Liver (tissue), 9 donors: ENCODE results near the gene MLLT3. TPM values are rescaled to one million over a fixed set of nuclear protein-coding genes. Genes with fewer than 3 reads are reported as not detected.

Experiments
- DNase-seq: peaks from one replicate; pipeline ENCODE4 v3.0.0-alpha.2; 2017; ENCODE audit warnings: low spot score
- H3K27ac ChIP-seq, 2 donors: one replicate each; pipeline ENCODE4 v1.7.0; 2013; ENCODE audit warnings: inconsistent platforms in 2 of 2, low read length in 2 of 2, control low read depth in 1 of 2, low read depth in 1 of 2, mild to moderate bottlenecking in 1 of 2
- H3K27me3 ChIP-seq, 4 donors: one replicate each; pipeline versions ENCODE4 v1.6.1 to v1.7.0; 2013; ENCODE audit warnings: low read length in 3 of 4, inconsistent platforms in 1 of 4, mild to moderate bottlenecking in 1 of 4, moderate library complexity in 1 of 4; ENCODE audit not compliant: control insufficient read depth in 4 of 4, insufficient read depth in 4 of 4
- H3K36me3 ChIP-seq, 4 donors: one replicate each; pipeline versions ENCODE4 v1.6.1 to v1.7.0; 2013; ENCODE audit warnings: low read length in 3 of 4, mild to moderate bottlenecking in 3 of 4, low read depth in 1 of 4, moderate library complexity in 1 of 4; ENCODE audit not compliant: control insufficient read depth in 4 of 4, insufficient read depth in 3 of 4
- H3K4me1 ChIP-seq, 4 donors: one replicate each; pipeline versions ENCODE4 v1.6.1 to v1.7.0; 2013; ENCODE audit warnings: low read length in 3 of 4, mild to moderate bottlenecking in 3 of 4, moderate library complexity in 1 of 4; ENCODE audit not compliant: control insufficient read depth in 4 of 4, insufficient read depth in 4 of 4
- H3K4me3 ChIP-seq, 3 donors: one replicate each; pipeline versions ENCODE4 v1.6.1 to v1.7.0; 2013; ENCODE audit warnings: low read length in 3 of 3, control low read depth in 1 of 3, low read depth in 1 of 3, mild to moderate bottlenecking in 1 of 3
- H3K9ac ChIP-seq, 2 donors: one replicate each; pipeline ENCODE4 v1.7.0; 2013; ENCODE audit warnings: low read length in 2 of 2, mild to moderate bottlenecking in 2 of 2, moderate library complexity in 2 of 2, control low read depth in 1 of 2, low read depth in 1 of 2
- H3K9me3 ChIP-seq, 4 donors: one replicate each; pipeline versions ENCODE4 v1.6.1 to v1.7.0; 2013; ENCODE audit warnings: low read length in 3 of 4; ENCODE audit not compliant: control insufficient read depth in 4 of 4
- EGR1 ChIP-seq, 2 donors: IDR thresholded peaks; 2 replicates each; pipeline ENCODE4 v1.6.1; 2016 to 2018; ENCODE audit warnings: antibody characterized with exemption in 2 of 2, low read depth in 2 of 2
- FOXA1 ChIP-seq: IDR thresholded peaks from 2 replicates; pipeline ENCODE4 v1.6.1; 2016; ENCODE audit warnings: antibody characterized with exemption
- GABPA ChIP-seq, 2 donors: IDR thresholded peaks in 1 of 2; conservative IDR thresholded peaks in 1 of 2; 2 replicates each; pipeline ENCODE4 v1.6.1; 2016; ENCODE audit warnings: antibody characterized with exemption in 2 of 2, mild to moderate bottlenecking in 1 of 2, moderate library complexity in 1 of 2
- HNF4G ChIP-seq: IDR thresholded peaks from 2 replicates; pipeline ENCODE4 v1.6.1; 2016; ENCODE audit warnings: antibody characterized with exemption
- JUND ChIP-seq, 2 donors: IDR thresholded peaks; 2 replicates each; pipeline ENCODE4 v1.6.1; 2016; ENCODE audit warnings: antibody characterized with exemption in 2 of 2
- NR2F2 ChIP-seq: IDR thresholded peaks from 2 replicates; pipeline ENCODE4 v1.6.1; 2016; ENCODE audit warnings: antibody characterized with exemption
- RAD21 ChIP-seq, 2 donors: IDR thresholded peaks; 2 replicates each; pipeline ENCODE4 v1.6.1; 2016; ENCODE audit warnings: antibody characterized with exemption in 2 of 2, mild to moderate bottlenecking in 2 of 2
- RXRA ChIP-seq, 2 donors: IDR thresholded peaks; 2 replicates each; pipeline ENCODE4 v1.6.1; 2017 to 2018; ENCODE audit warnings: antibody characterized with exemption in 2 of 2, mild to moderate bottlenecking in 1 of 2
- SP1 ChIP-seq: IDR thresholded peaks from 2 replicates; pipeline ENCODE4 v1.6.1; 2018; ENCODE audit warnings: antibody characterized with exemption, mild to moderate bottlenecking
- TAF1 ChIP-seq: conservative IDR thresholded peaks from 2 replicates; pipeline ENCODE4 v1.6.1; 2016; ENCODE audit warnings: antibody characterized with exemption, mild to moderate bottlenecking
- YY1 ChIP-seq: IDR thresholded peaks from 2 replicates; pipeline ENCODE4 v1.6.1; 2016; ENCODE audit warnings: antibody characterized with exemption, mild to moderate bottlenecking
- WGBS: extraction: QIAGEN DNeasy Blood & Tissue Kit; methylation state at CpG from one replicate; pipeline ENCODE4 v1.1.7; 2013; 5-methylcytosine and 5-hydroxymethylcytosine counted together
- polyA plus RNA-seq, 2 donors: library from polyadenylated mRNA; stranded (reverse) in 1 of 2; unstranded in 1 of 2; fragments of 200-250 nt in 1 of 2; fragments of >200 nt in 1 of 2; fragmentation: Nextera tagmentation in 1 of 2; extraction: Ambion mirVana in 1 of 2; gene quantifications; one replicate each; pipeline versions ENCODE4 v1.2.1 to v1.2.3, GENCODE V29; 2013 to 2015
- total RNA-seq, 2 donors: library from RNA; depleted of rRNA; stranded (reverse); fragments of >200 nt; gene quantifications; one replicate each; pipeline ENCODE4 v1.2.3, GENCODE V29; 2014
- TF ChIP-seq, protein P1 (sequence below): IDR thresholded peaks from 2 replicates; pipeline ENCODE4 v1.6.1; 2016; ENCODE audit warnings: antibody characterized with exemption, mild to moderate bottlenecking
- TF ChIP-seq, protein P2 (sequence below): IDR thresholded peaks from 2 replicates; pipeline ENCODE4 v1.6.1; 2016; ENCODE audit warnings: antibody characterized with exemption
- TF ChIP-seq, protein P3 (sequence below): IDR thresholded peaks from 2 replicates; pipeline ENCODE4 v1.6.1; 2016; ENCODE audit warnings: antibody characterized with exemption
- donor health status: healthy.
- donor health status: healthy.
- donor health status: healthy.
- donor health status: healthy.
- donor health status: healthy.

Gene MLLT3
- total and polyA plus RNA-seq, 4 donors: 0.79 to 25.5 (median 1.3) TPM

DNA sequence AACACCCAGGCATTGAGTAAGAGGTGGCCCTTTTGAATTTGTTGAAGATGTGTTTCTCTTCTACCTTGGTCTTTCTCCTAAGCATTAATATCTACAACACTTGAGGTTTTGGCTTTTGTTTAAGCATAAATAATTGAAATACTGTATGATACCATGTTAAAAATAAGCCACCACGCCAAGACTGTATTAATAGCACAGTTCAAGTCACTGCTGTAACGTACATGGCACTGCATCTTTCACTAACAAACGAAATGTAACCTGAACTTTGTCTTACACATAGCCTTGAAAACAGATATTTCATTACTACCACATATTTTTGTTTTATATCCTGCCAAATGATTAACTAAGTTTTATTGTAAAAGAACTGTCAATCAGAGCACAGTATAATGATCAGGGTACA is 112.8 kb downstream of the MLLT3 start:
- H3K9me3 ChIP-seq: no peaks in the 10 kb centered on the region
- 82% methylated on average over 3 of the region's 3 CpGs for WGBS
- H3K4me1 ChIP-seq: peaks cover 0 to 1% (median 0%) of the 10 kb centered on the region in 4 donors
- TF ChIP-seq YY1 (no peak), GABPA (IDR thresholded peaks at IDR 0.05 in 1 of 2, conservative IDR thresholded peaks at IDR 0.05 in 1 of 2) (no peak), RAD21 (IDR thresholded peaks at IDR 0.05) (no peak), RXRA (IDR thresholded peaks at IDR 0.05) (no peak), SP1 (no peak), EGR1 (IDR thresholded peaks at IDR 0.05; ENCODE audit: low read depth in 2 of 2) (no peak)
- TF ChIP-seq, protein P1, sequence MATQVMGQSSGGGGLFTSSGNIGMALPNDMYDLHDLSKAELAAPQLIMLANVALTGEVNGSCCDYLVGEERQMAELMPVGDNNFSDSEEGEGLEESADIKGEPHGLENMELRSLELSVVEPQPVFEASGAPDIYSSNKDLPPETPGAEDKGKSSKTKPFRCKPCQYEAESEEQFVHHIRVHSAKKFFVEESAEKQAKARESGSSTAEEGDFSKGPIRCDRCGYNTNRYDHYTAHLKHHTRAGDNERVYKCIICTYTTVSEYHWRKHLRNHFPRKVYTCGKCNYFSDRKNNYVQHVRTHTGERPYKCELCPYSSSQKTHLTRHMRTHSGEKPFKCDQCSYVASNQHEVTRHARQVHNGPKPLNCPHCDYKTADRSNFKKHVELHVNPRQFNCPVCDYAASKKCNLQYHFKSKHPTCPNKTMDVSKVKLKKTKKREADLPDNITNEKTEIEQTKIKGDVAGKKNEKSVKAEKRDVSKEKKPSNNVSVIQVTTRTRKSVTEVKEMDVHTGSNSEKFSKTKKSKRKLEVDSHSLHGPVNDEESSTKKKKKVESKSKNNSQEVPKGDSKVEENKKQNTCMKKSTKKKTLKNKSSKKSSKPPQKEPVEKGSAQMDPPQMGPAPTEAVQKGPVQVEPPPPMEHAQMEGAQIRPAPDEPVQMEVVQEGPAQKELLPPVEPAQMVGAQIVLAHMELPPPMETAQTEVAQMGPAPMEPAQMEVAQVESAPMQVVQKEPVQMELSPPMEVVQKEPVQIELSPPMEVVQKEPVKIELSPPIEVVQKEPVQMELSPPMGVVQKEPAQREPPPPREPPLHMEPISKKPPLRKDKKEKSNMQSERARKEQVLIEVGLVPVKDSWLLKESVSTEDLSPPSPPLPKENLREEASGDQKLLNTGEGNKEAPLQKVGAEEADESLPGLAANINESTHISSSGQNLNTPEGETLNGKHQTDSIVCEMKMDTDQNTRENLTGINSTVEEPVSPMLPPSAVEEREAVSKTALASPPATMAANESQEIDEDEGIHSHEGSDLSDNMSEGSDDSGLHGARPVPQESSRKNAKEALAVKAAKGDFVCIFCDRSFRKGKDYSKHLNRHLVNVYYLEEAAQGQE: no peak
- TF ChIP-seq, protein P2, sequence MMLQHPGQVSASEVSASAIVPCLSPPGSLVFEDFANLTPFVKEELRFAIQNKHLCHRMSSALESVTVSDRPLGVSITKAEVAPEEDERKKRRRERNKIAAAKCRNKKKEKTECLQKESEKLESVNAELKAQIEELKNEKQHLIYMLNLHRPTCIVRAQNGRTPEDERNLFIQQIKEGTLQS: no peak
- H3K9ac ChIP-seq: no peak overlapping the region
- no peak overlapping the region for H3K4me3 ChIP-seq
- no peak for DNase-seq
- H3K36me3 ChIP-seq: no peaks in the 10 kb centered on the region
- H3K27ac ChIP-seq: no peak overlapping the region
- H3K27me3 ChIP-seq: no peaks in the 10 kb centered on the region

DNA sequence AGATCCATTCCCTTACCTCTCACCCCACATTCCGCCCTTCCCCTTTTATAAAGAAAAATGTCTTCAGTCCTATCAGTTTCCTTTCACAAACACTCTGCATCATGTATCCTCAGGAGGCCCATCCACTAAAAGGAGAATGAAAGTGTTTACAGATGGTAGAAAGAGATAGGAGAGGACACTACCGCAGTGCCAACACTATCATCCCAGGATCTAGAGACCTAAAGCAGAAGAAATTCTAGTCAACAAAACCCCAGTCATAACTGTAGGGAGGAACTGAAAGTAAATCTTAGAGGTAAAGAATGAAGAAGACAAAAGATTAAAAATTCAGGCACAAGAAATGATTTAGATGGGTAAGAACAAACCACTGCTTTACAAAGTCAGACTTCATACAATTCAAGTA is 114.1 kb downstream of the MLLT3 start:
- no peak overlapping the region for H3K4me3 ChIP-seq
- H3K4me1 ChIP-seq: peaks cover 0 to 1% (median 0%) of the 10 kb centered on the region in 4 donors
- DNase-seq: no peak
- H3K27ac ChIP-seq: no peak overlapping the region
- H3K9me3 ChIP-seq: no peaks in the 10 kb centered on the region
- TF ChIP-seq, protein P1: no peak
- TF ChIP-seq, protein P2: no peak
- TF ChIP-seq JUND (IDR thresholded peaks at IDR 0.05) (no peak), GABPA (IDR thresholded peaks at IDR 0.05 in 1 of 2, conservative IDR thresholded peaks at IDR 0.05 in 1 of 2) (no peak), FOXA1 (no peak), HNF4G (no peak), RXRA (IDR thresholded peaks at IDR 0.05) (no peak), TAF1 (no peak), NR2F2 (no peak)
- TF ChIP-seq, protein P3, sequence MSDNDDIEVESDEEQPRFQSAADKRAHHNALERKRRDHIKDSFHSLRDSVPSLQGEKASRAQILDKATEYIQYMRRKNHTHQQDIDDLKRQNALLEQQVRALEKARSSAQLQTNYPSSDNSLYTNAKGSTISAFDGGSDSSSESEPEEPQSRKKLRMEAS: no peak
- H3K27me3 ChIP-seq: no peaks in the 10 kb centered on the region
- 68% methylated on average over 2 of the region's 2 CpGs for WGBS
- no peaks in the 10 kb centered on the region for H3K36me3 ChIP-seq
- no peak overlapping the region for H3K9ac ChIP-seq
